Right atrium auricular region (tissue), 2 donors: ENCODE results near the gene RHOBTB1. TPM values are rescaled to one million over a fixed set of nuclear protein-coding genes. Genes with fewer than 3 reads are reported as not detected.
"Not testable (repeated sequence)": the region's sequence is repeated elsewhere in the genome, so short reads cannot be mapped to it uniquely, and the experiment has no call there.

Source experiments
- DNase-seq: peaks from one replicate; pipeline ENCODE4 v3.0.0-alpha.2; 2019; ENCODE audit warnings: low spot score
- H3K27ac ChIP-seq, 2 donors: fragments of 200-600 bp; sonication (generic); 1 replicate in 1 of 2; 2 replicates in 1 of 2; pipeline ENCODE4 v1.5.1; 2016 to 2019
- H3K27me3 ChIP-seq, 2 donors: fragments of 200-600 bp; sonication (generic); one replicate each; pipeline versions ENCODE4 v1.5.1 to v1.6.0; 2017 to 2019
- H3K36me3 ChIP-seq: fragments of 200-600 bp; sonication (generic); one replicate; pipeline ENCODE4 v1.5.1; 2016
- H3K4me1 ChIP-seq, 2 donors: fragments of 200-600 bp; sonication (generic); one replicate each; pipeline versions ENCODE4 v1.5.1 to v1.6.0; 2017 to 2019
- H3K4me3 ChIP-seq, 2 donors: fragments of 200-600 bp; sonication (generic); 1 replicate in 1 of 2; 2 replicates in 1 of 2; pipeline ENCODE4 v1.5.1; 2017 to 2019; ENCODE audit warnings: mild to moderate bottlenecking in 1 of 2, moderate library complexity in 1 of 2
- H3K9me3 ChIP-seq, 2 donors: fragments of 200-600 bp; sonication (generic); one replicate each; pipeline ENCODE4 v1.5.1; 2019
- CTCF ChIP-seq, 2 donors: fragments of 200-600 bp; sonication (generic); IDR thresholded peaks; one replicate each; pipeline ENCODE4 v1.5.1; 2019; ENCODE audit warnings: antibody characterized with exemption in 2 of 2
- total RNA-seq, 2 donors: library from RNA; depleted of rRNA; stranded (reverse); fragments of >200 nt; gene quantifications; one replicate each; pipeline ENCODE4 v1.1.0, GENCODE V29; 2016

The RHOBTB1 gene
- total RNA-seq, 2 donors from 2014 or later = 13.2 to 16.8 TPM

DNA sequence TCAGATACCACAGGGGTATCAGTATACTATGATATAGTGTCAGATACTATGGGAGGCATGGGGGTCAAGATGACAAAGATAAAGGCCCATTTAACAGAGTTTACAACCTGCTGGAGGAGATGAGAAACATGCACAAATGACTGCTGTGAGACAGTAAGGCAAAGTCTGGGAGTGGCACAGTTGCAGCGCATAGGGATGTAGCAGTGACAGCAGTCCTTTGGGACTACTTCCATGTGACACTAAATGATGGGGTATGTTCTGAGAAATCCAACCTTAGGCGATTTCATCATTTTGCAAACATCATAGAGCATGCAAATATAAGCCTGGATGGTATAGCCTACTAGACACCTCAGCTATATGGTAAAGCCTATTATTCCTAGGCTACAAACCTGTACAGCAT, 108.9 kb downstream of the RHOBTB1 start:
- Histone ChIP-seq H3K27me3 (no peaks in the 10 kb centered on the region), H3K4me3 (no peak overlapping the region), H3K27ac (no peak overlapping the region), H3K9me3 (no peaks in the 10 kb centered on the region), H3K36me3 (no peaks in the 10 kb centered on the region), H3K4me1 (peaks cover 0 to 4% of the 10 kb centered on the region in 2 donors)
- DNase-seq = no peak
- TF ChIP-seq CTCF (IDR thresholded peaks at IDR 0.05) = no peak

GRCh38 chr10:60834401-60834800, 109.6 kb downstream of the RHOBTB1 start:
- TF ChIP-seq CTCF (IDR thresholded peaks at IDR 0.05) = no peak
- H3K9me3 ChIP-seq = no peaks in the 10 kb centered on the region
- H3K36me3 ChIP-seq = no peaks in the 10 kb centered on the region
- H3K4me1 ChIP-seq = peaks cover 0 to 4% of the 10 kb centered on the region in 2 donors
- no peak overlapping the region for H3K4me3 ChIP-seq
- no peaks in the 10 kb centered on the region for H3K27me3 ChIP-seq
- no peak for DNase-seq
- no peak overlapping the region for H3K27ac ChIP-seq

DNA sequence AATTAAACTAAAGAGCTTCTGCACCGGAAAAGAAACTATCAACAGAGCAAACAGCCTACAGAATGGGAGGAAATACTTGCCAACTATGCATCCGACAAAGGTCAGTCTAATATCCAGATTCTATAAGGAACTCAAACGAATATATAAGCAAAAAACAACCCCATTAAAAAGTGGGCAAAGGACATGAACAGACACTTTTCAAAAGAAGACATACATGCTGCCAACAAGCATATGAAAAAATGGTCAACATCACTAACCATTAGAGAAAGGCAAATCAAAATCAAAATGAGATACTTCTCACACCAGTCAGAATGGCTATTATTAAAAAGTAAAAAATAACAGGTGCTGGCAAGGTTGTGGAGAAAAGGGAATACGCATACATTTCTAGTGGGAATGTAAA, 111.8 kb downstream of the RHOBTB1 start:
- H3K4me3 ChIP-seq, H3K27ac ChIP-seq, H3K36me3 ChIP-seq, DNase-seq, H3K27me3 ChIP-seq, H3K9me3 ChIP-seq: not testable (repeated sequence)
- peaks cover 0 to 10% of the 10 kb centered on the region in 2 donors for H3K4me1 ChIP-seq

GRCh38 chr10:60828489-60828852, 115.5 kb downstream of the RHOBTB1 start:
- DNase-seq = no peak
- H3K27ac ChIP-seq = peak overlapping the region; percentile 9 to 59
- TF ChIP-seq CTCF (IDR thresholded peaks at IDR 0.05) = no peak
- H3K4me1 ChIP-seq = peaks cover 0 to 10% of the 10 kb centered on the region in 2 donors
- H3K4me3 ChIP-seq = no peak overlapping the region
- no peaks in the 10 kb centered on the region for H3K9me3 ChIP-seq
- no peaks in the 10 kb centered on the region for H3K27me3 ChIP-seq
- no peaks in the 10 kb centered on the region for H3K36me3 ChIP-seq

DNA sequence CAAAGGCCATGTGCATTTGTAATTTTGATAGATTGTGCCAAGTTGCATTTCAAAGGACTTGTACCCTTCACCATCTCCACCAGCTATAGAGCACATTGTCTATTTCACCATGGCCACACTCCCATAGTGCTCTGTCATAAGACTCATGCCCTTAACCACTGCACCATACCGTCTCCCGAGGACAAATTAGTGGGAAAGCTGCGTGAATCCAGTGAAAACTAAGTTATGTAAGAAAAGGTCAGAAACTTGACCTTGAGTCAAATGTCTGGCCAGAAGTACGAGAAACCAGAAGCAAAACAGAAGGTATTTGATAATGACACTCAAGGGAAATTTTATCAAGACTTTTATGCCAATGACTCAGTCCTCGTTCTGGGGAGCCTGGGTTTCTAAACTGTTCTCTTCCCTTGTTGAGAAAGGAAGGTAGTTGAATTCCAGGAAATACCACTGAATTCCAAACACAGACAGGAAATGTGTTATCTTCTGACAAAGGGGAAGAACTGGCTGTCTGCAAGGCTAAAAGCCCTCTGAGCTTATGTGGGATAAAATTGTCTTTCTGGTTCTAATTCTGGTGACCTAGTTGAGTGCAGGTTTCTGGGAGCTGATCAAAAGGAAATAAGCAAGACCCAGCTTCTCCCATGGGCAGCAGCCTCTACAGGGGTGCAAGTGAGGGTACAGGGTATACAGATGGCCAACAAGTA, 116.0 kb downstream of the RHOBTB1 start:
- Histone ChIP-seq H3K27ac (peak overlapping the region; percentile 9 to 59), H3K4me1 (peaks cover 0 to 10% of the 10 kb centered on the region in 2 donors), H3K27me3 (no peaks in the 10 kb centered on the region), H3K4me3 (no peak overlapping the region), H3K36me3 (no peaks in the 10 kb centered on the region), H3K9me3 (no peaks in the 10 kb centered on the region)
- no peak for TF ChIP-seq CTCF (IDR thresholded peaks at IDR 0.05)
- DNase-seq = no peak

DNA sequence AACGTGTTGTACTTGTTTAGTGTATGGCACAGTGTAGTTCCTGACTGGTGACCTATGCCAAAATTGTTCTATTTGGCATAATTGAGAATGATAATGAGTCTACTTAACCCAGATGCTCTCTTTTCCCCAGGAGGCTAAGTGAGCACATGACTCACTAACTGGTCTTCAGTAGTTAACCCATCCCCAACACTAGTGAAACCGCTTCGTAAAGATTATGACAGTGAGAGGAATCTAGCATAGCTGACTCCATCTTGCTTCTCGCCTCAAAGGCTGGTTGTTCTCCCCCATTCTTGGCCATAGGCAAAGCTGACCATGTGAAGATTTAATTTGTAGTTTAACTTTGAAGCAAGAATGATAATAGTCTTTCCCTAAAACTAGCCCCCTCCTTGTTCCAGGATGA, 118.5 kb downstream of the RHOBTB1 start:
- no peak for TF ChIP-seq CTCF (IDR thresholded peaks at IDR 0.05)
- H3K4me1 ChIP-seq = peaks cover 0 to 13% of the 10 kb centered on the region in 2 donors
- H3K36me3 ChIP-seq = no peaks in the 10 kb centered on the region
- no peaks in the 10 kb centered on the region for H3K9me3 ChIP-seq
- no peak overlapping the region for H3K4me3 ChIP-seq
- DNase-seq = no peak
- no peaks in the 10 kb centered on the region for H3K27me3 ChIP-seq
- H3K27ac ChIP-seq = no peak overlapping the region
